ENCODE data around the gene GPSM1. TPM values are rescaled to one million over a fixed set of nuclear protein-coding genes. Genes with fewer than 3 reads are reported as not detected.

The GPSM1 gene
- total and polyA plus RNA-seq, 3 donors from 2014 or later, result 33.5 to 101 (median 84.4) TPM

- WGBS, 2 donors, result 81 to 88% methylated on average over 3 to 6 of the region's 6 CpGs
- H3K36me3 ChIP-seq (ENCODE audit: low read depth, missing control alignments), result no peaks in the 10 kb centered on the region
- intact Hi-C loops (cut with DNase I; ENCODE audit: low total_unique reads), result no loop called here
- no peaks in the 10 kb centered on the region for H3K27me3 ChIP-seq
- H3K4me3 ChIP-seq, result no peak overlapping the region
- no peak overlapping the region for H3K27ac ChIP-seq
- H3K4me1 ChIP-seq, result peaks cover 4% of the 10 kb centered on the region
- no peaks in the 10 kb centered on the region for H3K9me3 ChIP-seq
- DNase-seq, result no peak
- no peak for TF ChIP-seq POLR2A (IDR thresholded peaks at IDR 0.05)
- TF ChIP-seq CTCF (IDR thresholded peaks at IDR 0.05), result no peak
Measured at GRCh38 chr9:136279471-136279870, 47.9 kb upstream of the GPSM1 start.

GRCh38 chr9:136280535-136281315, 46.6 kb upstream of the GPSM1 start:
- intact Hi-C loops (cut with DNase I; ENCODE audit: low total_unique reads), result no loop called here
- TF ChIP-seq POLR2A (IDR thresholded peaks at IDR 0.05), result no peak
- no peak for TF ChIP-seq CTCF (IDR thresholded peaks at IDR 0.05)
- no peak overlapping the region for H3K4me3 ChIP-seq

GRCh38 chr9:136281421-136282271, 45.7 kb upstream of the GPSM1 start:
- 88 to 89% methylated on average over 7 to 39 of the region's 39 CpGs for WGBS, 2 donors
- H3K4me3 ChIP-seq, result no peak overlapping the region
- no peak for DNase-seq
- no peaks in the 10 kb centered on the region for H3K9me3 ChIP-seq
- TF ChIP-seq POLR2A (IDR thresholded peaks at IDR 0.05) (no peak), CTCF (IDR thresholded peaks at IDR 0.05) (no peak)
- H3K27ac ChIP-seq, result no peak overlapping the region
- H3K36me3 ChIP-seq (ENCODE audit: low read depth, missing control alignments), result no peaks in the 10 kb centered on the region
- peaks cover 4% of the 10 kb centered on the region for H3K4me1 ChIP-seq
- no peaks in the 10 kb centered on the region for H3K27me3 ChIP-seq
- intact Hi-C loops (cut with DNase I; ENCODE audit: low total_unique reads), result no loop called here

More at GRCh38 chr9:136280535-136281315, 46.6 kb upstream of the GPSM1 start:
- Histone ChIP-seq H3K4me1 (peaks cover 4% of the 10 kb centered on the region), H3K27me3 (no peaks in the 10 kb centered on the region), H3K36me3 (ENCODE audit: low read depth, missing control alignments) (no peaks in the 10 kb centered on the region), H3K9me3 (no peaks in the 10 kb centered on the region), H3K27ac (no peak overlapping the region)
- no peak for DNase-seq
- WGBS, 2 donors, result 90% methylated on average over 12 to 16 of the region's 16 CpGs

- no peak for DNase-seq
- Histone ChIP-seq H3K9me3 (no peaks in the 10 kb centered on the region), H3K4me3 (no peak overlapping the region), H3K27me3 (no peaks in the 10 kb centered on the region), H3K36me3 (ENCODE audit: low read depth, missing control alignments) (no peaks in the 10 kb centered on the region), H3K4me1 (peaks cover 4% of the 10 kb centered on the region), H3K27ac (no peak overlapping the region)
- TF ChIP-seq POLR2A (IDR thresholded peaks at IDR 0.05), result no peak
- no peak for TF ChIP-seq CTCF (IDR thresholded peaks at IDR 0.05)
- 81 to 90% methylated on average over 4 to 14 of the region's 14 CpGs for WGBS, 2 donors
- intact Hi-C loops (cut with DNase I; ENCODE audit: low total_unique reads), result no loop called here
Measured at GRCh38 chr9:136282272-136282861, 45.0 kb upstream of the GPSM1 start.
